ENCODE results near the gene TSPAN31.

The TSPAN31 gene

GRCh38 chr12:57722716-57723629 is 21.9 kb upstream of the TSPAN31 start:
- DNase-seq = peak; percentile 57

GRCh38 chr12:57723630-57723962 is 21.2 kb upstream of the TSPAN31 start:
- DNase-seq = no peak

GRCh38 chr12:57724003-57724935 is 20.6 kb upstream of the TSPAN31 start:
- no peak for DNase-seq

DNA sequence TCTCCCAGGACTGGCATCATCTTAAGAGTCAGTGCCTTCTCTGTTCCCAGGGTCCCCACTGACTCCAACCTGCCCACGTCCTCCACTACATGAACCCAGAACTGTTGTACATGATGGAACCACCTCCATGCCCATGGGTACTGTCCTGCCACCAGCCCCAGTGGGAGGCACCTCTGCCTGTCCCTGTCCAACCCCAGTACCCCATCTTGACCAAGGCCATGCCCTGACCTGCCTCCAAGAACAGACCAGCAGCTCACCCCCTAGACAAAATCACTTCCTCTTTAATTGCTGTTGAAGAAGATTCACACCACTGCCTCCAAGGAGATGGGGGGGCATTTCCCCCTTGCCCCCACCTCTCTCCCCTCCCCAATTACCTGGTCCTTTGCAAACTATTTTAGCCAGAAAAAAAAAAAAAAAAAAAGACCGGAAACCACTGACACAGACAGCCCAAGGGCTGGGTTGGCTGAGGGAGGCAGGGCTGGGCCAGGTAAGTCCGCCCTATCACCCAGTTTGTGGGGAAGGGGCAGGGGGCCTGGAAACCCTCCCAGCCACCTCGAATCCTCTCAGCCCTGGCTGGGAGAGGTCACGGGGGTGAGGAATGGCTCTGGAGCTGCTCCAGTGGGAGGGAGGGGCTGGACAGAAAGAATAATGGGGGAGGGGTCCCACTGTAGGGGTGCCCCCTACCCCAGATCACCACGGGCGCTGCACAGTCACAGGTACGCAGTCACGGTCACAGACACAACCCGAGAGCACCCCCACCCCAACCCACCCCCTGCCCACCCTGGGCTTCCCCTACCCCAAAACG is 19.7 kb upstream of the TSPAN31 start:
- no peak for DNase-seq

DNA sequence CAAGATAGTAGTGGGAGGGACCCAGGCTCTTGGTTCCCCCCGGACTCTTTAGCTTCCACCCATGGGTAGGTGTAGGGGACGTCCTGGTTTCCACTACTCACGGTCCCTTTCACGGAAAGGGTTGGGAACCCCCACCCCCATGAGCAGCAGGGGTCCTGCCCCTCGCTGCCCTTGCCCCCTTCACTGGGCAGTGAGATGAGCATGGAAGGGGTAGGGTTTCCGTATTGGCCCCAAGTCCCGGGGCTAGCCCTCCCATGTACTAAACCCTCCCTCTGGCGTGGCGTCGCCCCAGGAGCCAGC is 19.0 kb upstream of the TSPAN31 start:
- no peak for DNase-seq

- peak; percentile 91 for DNase-seq
These were observed 18.5 kb upstream of the TSPAN31 start for GRCh38 chr12:57726151-57726883.

DNA sequence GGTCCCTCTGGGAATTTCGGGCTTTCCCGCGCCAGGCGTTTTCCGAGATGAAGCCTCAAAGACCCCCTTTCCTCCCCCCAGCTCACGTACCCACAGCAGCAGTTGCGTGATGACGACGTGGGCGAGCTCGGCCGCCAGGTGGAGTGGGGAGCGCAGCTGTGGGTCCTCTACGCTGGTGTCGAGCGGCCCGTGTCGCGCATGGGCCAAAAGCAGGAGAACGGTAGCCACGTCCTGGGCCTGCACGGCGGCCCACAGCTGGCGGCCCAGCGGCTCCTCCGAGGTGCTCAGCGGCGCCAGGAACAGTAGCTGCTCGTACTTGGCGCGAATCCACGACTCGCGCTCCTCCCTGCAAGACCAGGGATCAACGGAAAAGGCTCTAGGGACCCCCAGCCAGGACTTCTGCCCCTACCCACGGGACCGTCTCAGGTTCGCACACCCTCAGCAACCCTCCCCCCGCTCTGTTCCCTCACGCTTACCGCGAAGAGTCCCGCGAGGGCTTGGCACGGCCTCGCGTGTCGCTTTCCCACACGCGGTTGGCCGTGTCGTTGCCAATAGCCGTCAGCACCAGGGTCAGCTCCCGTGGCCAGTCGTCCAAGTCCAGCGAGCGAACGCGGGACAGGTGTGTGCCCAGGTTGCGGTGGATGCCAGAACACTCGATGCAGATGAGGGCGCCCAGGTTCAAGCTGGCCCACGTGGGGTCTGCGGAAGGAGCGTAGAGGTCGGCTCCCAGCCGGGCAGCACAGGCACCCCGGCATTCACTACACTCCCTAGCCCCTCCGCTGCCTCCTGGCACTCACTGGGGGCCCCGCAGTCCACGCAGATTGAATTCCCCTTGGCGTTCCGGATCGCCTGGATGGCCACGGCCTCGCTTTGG is 17.7 kb upstream of the TSPAN31 start:
- DNase-seq = no peak

DNA sequence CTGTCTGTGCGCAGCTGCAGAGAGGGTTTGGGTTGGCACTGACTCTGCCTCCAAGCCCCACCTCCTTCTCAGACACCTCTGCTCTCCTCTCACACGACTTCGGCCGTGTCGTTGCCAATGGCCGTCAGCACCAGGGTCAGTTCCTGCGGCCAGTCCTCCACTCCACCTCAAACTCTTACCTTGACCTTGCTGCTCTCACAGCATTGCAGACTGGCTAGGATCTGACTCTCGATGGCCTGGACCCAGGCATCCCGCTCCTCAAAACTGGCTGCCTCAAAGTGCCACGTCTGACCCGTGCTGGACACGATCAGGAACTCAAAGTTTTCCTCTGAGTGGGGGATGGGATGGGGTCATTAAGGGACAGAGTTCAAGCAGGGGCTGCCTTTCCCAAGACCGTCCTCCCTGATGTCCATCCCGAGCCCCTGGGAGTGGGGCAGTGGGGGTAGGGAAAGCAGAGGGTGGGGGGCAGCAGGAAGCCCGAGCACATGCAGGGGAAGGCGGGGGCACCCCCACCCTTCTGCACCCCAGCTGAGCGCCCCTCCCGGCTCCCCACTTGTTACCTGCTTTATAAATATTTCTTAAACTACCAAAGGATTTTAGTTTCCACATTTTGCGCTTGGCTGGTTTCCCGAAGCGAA is 17.0 kb upstream of the TSPAN31 start:
- DNase-seq = no peak

DNA sequence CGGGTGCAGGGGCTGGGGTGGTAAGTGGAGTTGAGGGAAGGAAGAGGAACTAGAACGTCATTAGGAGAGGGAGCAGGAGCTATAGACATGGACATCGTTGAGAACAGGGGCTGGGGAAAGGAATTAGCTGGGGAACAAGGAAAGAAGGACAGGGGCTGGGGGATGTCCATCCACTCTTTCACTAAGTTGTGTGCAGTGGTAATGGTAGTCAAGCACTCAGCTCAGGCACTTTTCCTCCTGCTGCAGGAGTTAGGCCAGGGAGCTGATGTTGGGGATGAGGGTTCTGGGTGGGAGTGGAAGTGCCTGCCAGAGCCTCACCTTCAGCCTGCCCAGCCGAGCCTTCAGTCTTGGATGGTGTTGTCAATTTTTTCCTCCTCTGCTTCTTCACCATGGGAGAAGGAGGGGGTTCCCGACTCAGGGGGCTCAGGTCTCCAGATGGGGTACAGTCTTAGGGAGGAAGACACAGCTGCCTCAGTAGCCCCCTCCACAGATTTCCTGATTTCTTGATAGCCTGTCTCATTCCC is 15.5 kb upstream of the TSPAN31 start:
- DNase-seq = no peak

- no peak for DNase-seq
These were observed 14.3 kb upstream of the TSPAN31 start for GRCh38 chr12:57730336-57731067.

GRCh38 chr12:57731411-57732080 is 13.3 kb upstream of the TSPAN31 start:
- no peak for DNase-seq

GRCh38 chr12:57732270-57732669 is 12.6 kb upstream of the TSPAN31 start:
- no peak for DNase-seq

DNA sequence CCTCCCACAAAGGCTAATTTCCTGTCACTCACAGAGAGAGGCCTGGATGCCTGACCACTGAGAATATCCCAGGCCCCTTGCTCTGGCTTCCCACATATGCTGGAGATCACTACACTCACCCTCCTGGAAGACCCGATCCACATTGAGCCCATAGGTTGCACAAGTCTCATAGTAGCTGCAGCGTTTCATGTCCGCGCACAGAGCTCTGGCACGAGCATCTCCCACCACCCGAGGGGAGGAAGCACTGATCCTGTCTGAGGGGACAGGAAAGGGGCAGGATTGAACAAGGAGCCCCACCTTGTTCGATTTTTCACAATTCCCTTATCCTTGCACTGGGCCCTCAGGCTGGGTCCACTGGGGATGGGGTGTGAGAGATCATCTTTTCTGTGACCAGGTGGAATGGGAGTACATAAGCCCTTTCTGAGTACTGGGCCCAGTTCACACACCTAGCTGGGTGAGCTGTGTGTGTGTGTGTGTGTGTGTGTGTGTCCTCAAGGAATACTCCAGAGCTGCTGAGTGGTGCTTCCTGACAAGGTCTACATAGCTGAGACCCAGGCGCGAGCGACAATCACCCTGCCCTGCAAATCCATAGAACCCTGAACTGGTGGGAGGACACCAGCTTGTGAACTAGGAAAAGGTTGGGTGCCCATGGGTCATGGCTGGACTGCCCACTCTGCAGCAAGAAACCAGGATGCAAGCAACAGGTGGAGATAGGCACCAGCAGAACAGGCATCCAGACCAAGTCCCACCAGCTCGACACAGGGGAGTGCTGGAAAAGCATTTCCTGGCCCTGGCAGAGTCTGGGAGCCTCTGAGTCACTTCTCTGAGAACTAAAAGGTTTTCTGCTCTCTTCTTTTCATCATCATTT is 11.9 kb upstream of the TSPAN31 start:
- DNase-seq = no peak

DNA sequence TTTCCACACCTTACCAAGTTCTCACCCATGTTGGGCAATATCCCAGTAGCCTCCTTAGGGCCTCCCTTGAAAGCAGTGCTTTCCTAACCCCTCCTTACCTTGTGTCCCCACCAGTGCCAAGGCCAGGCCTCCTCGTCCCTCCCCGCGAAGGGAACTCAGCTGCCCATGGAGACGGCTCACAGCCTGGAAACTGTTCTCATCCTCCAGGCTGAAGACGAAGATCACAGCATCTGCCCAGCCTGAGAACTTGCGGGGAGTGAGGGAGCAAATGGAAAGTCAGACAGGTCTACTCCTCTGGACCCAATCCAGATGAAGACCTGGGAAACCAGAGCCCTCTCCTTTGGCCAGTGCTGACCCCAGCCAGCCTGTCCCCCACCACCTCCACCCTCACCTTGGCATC is 10.9 kb upstream of the TSPAN31 start:
- no peak for DNase-seq

DNA sequence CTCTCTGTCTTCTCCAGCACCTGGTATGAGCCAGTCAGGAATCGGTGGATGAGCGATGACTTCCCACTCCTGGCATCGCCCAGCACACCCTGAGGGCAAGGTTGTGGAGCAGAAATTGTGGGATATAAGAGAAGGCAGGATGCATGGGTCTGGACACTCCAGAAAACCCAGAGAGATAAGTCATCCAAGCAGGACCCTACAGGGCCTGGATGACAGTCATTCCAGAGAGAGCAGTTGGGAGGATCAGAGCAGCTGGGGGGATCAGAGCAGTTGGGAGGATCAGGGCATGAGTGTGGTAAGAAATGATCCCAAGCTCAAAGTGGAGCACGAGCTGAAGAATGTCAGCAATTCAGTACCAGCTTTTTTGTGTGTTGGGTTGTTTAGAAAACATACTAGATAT is 10.2 kb upstream of the TSPAN31 start:
- no peak for DNase-seq

- DNase-seq = no peak
These were observed 9.5 kb upstream of the TSPAN31 start for GRCh38 chr12:57735198-57735855.

GRCh38 chr12:57735952-57736740 is 8.7 kb upstream of the TSPAN31 start:
- peak; percentile 66 for DNase-seq

All from NCI-H510A treated with DMSO at 0.1 percent for 48 hours (cell line).